Cardiac muscle cell (in vitro differentiated cells and primary cell): ENCODE measurements around the gene MCMBP. TPM values are rescaled to one million over a fixed set of nuclear protein-coding genes. Genes with fewer than 3 reads are reported as not detected.

Experiments used
- DNase-seq, 2 donors: peaks; one replicate each; pipeline versions ENCODE4 v3.0.0 to v3.0.0-alpha.2; 2010 to 2017; ENCODE audit warnings: low read depth in 1 of 2, low spot score in 1 of 2
- H3K27ac ChIP-seq: fragments of 200-600 bp; sonication (generic); 2 replicates; pipeline ENCODE4 v1.5.1; 2016
- H3K27me3 ChIP-seq: fragments of 200-600 bp; sonication (generic); 2 replicates; pipeline ENCODE4 v1.6.0; 2016; ENCODE audit warnings: control low read depth
- H3K36me3 ChIP-seq: fragments of 200-600 bp; sonication (generic); 2 replicates; pipeline ENCODE4 v1.5.1; 2016; ENCODE audit warnings: control low read depth
- H3K4me1 ChIP-seq: fragments of 200-600 bp; sonication (generic); 2 replicates; pipeline ENCODE4 v1.8.1; 2017; ENCODE audit warnings: low read depth, mild to moderate bottlenecking, mixed run types
- H3K4me3 ChIP-seq: fragments of 200-600 bp; sonication (generic); 2 replicates; pipeline ENCODE4 v1.5.1; 2016; ENCODE audit warnings: mild to moderate bottlenecking
- H3K9me3 ChIP-seq: fragments of 200-600 bp; sonication (generic); 2 replicates; pipeline ENCODE4 v1.5.1; 2017; ENCODE audit warnings: low read depth, mild to moderate bottlenecking, control low read depth
- CTCF ChIP-seq: IDR thresholded peaks from 2 replicates; pipeline ENCODE4 v1.5.1; 2012; ENCODE audit warnings: low read depth, mild to moderate bottlenecking, low read length
- polyA plus RNA-seq: library from polyadenylated mRNA; unstranded; fragments of >200 nt; fragmentation: Nextera tagmentation; extraction: Ambion mirVana; gene quantifications from 2 replicates; pipeline ENCODE4 v1.2.1, GENCODE V29; 2016
- total RNA-seq: library from RNA; depleted of rRNA; stranded (reverse); fragments of >200 nt; gene quantifications from 2 replicates; pipeline ENCODE4 v1.2.3, GENCODE V29; 2016

Gene MCMBP
- total and polyA plus RNA-seq, 2 experiments from 2014 or later = 29.2 to 39.7 TPM

DNA sequence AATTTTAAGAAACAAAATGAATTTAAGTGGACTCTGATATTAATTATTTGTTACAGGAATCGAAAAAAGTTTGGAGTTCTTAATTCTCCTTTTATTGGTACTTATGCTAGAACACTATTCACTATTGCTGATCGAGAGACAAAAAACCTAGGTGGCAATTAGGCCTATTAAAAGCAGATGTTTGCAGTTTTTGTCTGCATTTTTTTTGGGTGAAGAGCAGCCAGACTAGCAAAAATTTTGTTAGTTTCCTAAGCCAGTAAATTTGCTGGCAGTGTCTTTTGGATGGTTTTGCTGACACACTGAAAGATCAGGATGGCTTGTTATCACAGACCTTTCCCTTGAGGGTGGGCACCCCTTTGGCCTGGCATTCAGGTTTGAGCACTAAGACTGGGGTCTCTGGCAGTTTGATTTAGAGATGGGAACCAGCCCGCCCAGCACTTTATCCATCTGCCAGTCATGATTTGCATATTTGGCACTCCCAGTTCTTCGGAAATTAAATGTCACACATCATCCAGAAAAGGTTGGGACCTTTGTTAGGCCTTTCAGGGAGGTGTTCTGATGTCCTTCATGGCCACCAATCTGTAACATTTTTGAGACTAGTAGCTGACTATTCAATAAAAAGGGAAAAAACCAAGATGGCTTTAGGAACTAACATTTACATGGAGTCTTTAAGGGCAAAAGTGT lies 89.5 kb downstream of the MCMBP start:
- Histone ChIP-seq H3K27ac (no peak overlapping the region), H3K27me3 (no peaks in the 10 kb centered on the region), H3K4me1 (peaks cover 15% of the 10 kb centered on the region), H3K4me3 (no peak overlapping the region), H3K36me3 (no peaks in the 10 kb centered on the region), H3K9me3 (no peaks in the 10 kb centered on the region)
- DNase-seq = no peak
- no peak for TF ChIP-seq CTCF

- H3K36me3 ChIP-seq = no peaks in the 10 kb centered on the region
- no peaks in the 10 kb centered on the region for H3K9me3 ChIP-seq
- no peak overlapping the region for H3K27ac ChIP-seq
- peaks cover 8% of the 10 kb centered on the region for H3K4me1 ChIP-seq
- no peak overlapping the region for H3K4me3 ChIP-seq
- no peaks in the 10 kb centered on the region for H3K27me3 ChIP-seq
- DNase-seq = no peak
- no peak for TF ChIP-seq CTCF
These were observed 91.1 kb downstream of the MCMBP start for GRCh38 chr10:119781498-119781897.

DNA sequence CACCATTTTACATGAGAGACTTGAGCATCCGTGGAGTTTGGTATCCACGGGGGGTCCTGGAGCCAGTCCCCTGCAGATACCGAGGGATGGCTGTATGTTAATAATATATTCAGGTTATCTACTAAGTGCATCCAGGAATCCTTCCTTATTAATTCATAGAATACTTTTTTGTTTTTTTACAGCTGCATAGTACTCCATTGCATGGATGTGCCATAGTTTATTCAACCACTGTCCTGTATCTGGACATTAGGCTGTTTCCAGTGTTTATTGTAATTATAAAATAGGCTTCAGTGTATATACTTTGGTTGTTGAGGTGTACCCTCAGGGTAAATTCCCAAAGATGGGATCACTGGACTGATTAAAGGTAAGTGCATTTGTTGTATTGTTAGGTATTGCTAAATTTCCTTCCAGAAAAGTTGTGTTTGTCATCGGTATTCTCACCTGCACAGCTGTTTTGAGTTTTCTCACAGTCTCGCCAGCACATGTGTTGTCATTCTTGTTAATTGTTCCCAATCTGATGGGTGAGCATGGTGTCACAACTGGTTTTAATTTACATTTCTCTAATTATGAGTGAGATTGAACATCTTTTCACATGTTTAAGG lies 91.7 kb downstream of the MCMBP start:
- Histone ChIP-seq H3K27me3 (no peaks in the 10 kb centered on the region), H3K36me3 (no peaks in the 10 kb centered on the region), H3K4me3 (no peak overlapping the region), H3K4me1 (peaks cover 3% of the 10 kb centered on the region), H3K9me3 (no peaks in the 10 kb centered on the region), H3K27ac (no peak overlapping the region)
- no peak for TF ChIP-seq CTCF
- no peak for DNase-seq

Other genes with a start within 250 kb of the MCMBP start
- gene BAG3, start 221.5 kb downstream of the MCMBP start, total RNA-seq = 37.8 and 45.4 TPM in 2 replicates
- 62.3 and 64.2 TPM in 2 replicates for gene BAG3, start 221.5 kb downstream of the MCMBP start, polyA plus RNA-seq
- gene INPP5F, start 146.8 kb downstream of the MCMBP start, total RNA-seq = 15.7 and 19.9 TPM in 2 replicates
- 8.4 and 10.2 TPM in 2 replicates for gene INPP5F, start 146.8 kb downstream of the MCMBP start, polyA plus RNA-seq
- 22.9 and 42.1 TPM in 2 replicates for gene SEC23IP, start 19.9 kb upstream of the MCMBP start, total RNA-seq
- gene SEC23IP, start 19.9 kb upstream of the MCMBP start, polyA plus RNA-seq = 40.8 and 42.8 TPM in 2 replicates